A673 (cell line): ENCODE data around the gene TMEM132C. TPM values are rescaled to one million over a fixed set of nuclear protein-coding genes. Genes with fewer than 3 reads are reported as not detected.

Experiments
- BruUV-seq: library from RNA; stranded (reverse); fragments of 400-500 nt; replicated peaks from 2 replicates; lab custom pipeline; 2021; lab: Mats Ljungman, UMichigan
- CTCF ChIA-PET: fragments of 300-600 bp; sonication (Branson Sonifier 250); formaldehyde crosslinking; loops from one replicate; lab custom pipeline; 2022; ENCODE audit warnings: antibody characterized with exemption; lab: Charles Lee
- POLR2A ChIA-PET: fragments of 300-600 bp; sonication (Branson Sonifier 250); formaldehyde crosslinking; loops from one replicate; lab custom pipeline; 2022; ENCODE audit warnings: antibody characterized with exemption; ENCODE audit not compliant: low non-redundant PET; lab: Charles Lee
- DNase-seq: peaks from one replicate; pipeline ENCODE4 v3.0.0-alpha.2; 2015; ENCODE audit warnings: low spot score
- H3K27ac ChIP-seq: fragments of 200-600 bp; sonication (generic); 2 replicates; pipeline ENCODE4 v1.5.1; 2016; ENCODE audit warnings: mixed run types, low read depth, mild to moderate bottlenecking, mixed read lengths, antibody characterized with exemption, low read length; ENCODE audit not compliant: poor library complexity, severe bottlenecking
- H3K27me3 ChIP-seq: fragments of 200-600 bp; sonication (generic); replicated peaks from 2 replicates; pipeline ENCODE4 v1.6.1; 2017; ENCODE audit warnings: mixed run types, low read depth, mild to moderate bottlenecking, mixed read lengths, antibody characterized with exemption, low read length; ENCODE audit not compliant: insufficient read depth, poor library complexity
- H3K36me3 ChIP-seq: fragments of 200-600 bp; sonication (generic); 2 replicates; pipeline ENCODE4 v1.6.1; 2016; ENCODE audit warnings: mixed run types, mild to moderate bottlenecking, mixed read lengths, antibody characterized with exemption, low read length; ENCODE audit not compliant: insufficient read depth, poor library complexity, severe bottlenecking
- H3K4me1 ChIP-seq: fragments of 200-600 bp; sonication (generic); 2 replicates; pipeline ENCODE4 v1.6.1; 2017; ENCODE audit warnings: mixed run types, mild to moderate bottlenecking, mixed read lengths, antibody characterized with exemption, low read length; ENCODE audit not compliant: insufficient read depth, poor library complexity, severe bottlenecking
- H3K4me3 ChIP-seq: fragments of 200-600 bp; sonication (generic); 2 replicates; pipeline ENCODE4 v1.5.1; 2016; ENCODE audit warnings: low read depth, mixed run types, mild to moderate bottlenecking, mixed read lengths, low read length; ENCODE audit not compliant: poor library complexity, severe bottlenecking
- H3K9me3 ChIP-seq: fragments of 200-600 bp; sonication (generic); 2 replicates; pipeline ENCODE4 v1.6.1; 2016; ENCODE audit warnings: mixed run types, low read depth, mild to moderate bottlenecking, mixed read lengths, antibody characterized with exemption, low read length; ENCODE audit not compliant: poor library complexity, severe bottlenecking
- CTCF ChIP-seq: fragments of 300-800, 200-600 bp; sonication (generic); conservative IDR thresholded peaks from 2 replicates; pipeline ENCODE4 v1.5.1; 2017; ENCODE audit warnings: low read depth, mild to moderate bottlenecking, antibody characterized with exemption, low read length, moderate library complexity, mixed read lengths
- EZH2 ChIP-seq: fragments of 200-600 bp; sonication (generic); IDR thresholded peaks from 2 replicates; pipeline ENCODE4 v1.6.1; 2017; ENCODE audit warnings: borderline replicate concordance, low read depth, mild to moderate bottlenecking, mixed read lengths, antibody characterized with exemption, low read length; ENCODE audit not compliant: poor library complexity, severe bottlenecking
- intact Hi-C: fragments of 100-400 bp; cut with micrococcal nuclease; formaldehyde crosslinking; loops from one replicate; pipeline ENCODE4 v1.10.0; 2022; ENCODE audit not compliant: unreplicated experiment
- total RNA-seq: library from RNA; stranded (reverse); gene quantifications from 2 replicates; pipeline ENCODE4 v1.2.3, GENCODE V29; 2021

The TMEM132C gene
- total RNA-seq, 1 experiment from 2014 or later, result not detected

- Histone ChIP-seq H3K4me3 (no peak overlapping the region), H3K4me1 (no peaks in the 10 kb centered on the region), H3K9me3 (no peaks in the 10 kb centered on the region), H3K36me3 (no peaks in the 10 kb centered on the region), H3K27ac (no peak overlapping the region), H3K27me3 (no peaks in the 10 kb centered on the region)
- no TSS peak for BruUV-seq
- CTCF ChIA-PET, result interaction anchor here (0.6 to 1.7 kb wide), 5 partner anchors 76 to 1768 kb away, joined by 3 to 13 read pairs (median 4); no protein-coding TSS in a partner anchor
- intact Hi-C loops, result loop anchor here (2.0 kb wide), 2 partner anchors 1652 to 1754 kb away; no protein-coding TSS in a partner anchor
- POLR2A ChIA-PET, result no interaction called here
- TF ChIP-seq EZH2, result no peak
- TF ChIP-seq CTCF, result no peak
- DNase-seq, result no peak
Measured at GRCh38 chr12:128258866-128259555, 8.0 kb upstream of the TMEM132C start.

- Histone ChIP-seq H3K4me1 (no peaks in the 10 kb centered on the region), H3K36me3 (no peaks in the 10 kb centered on the region), H3K4me3 (no peak overlapping the region), H3K27me3 (peaks cover 6% of the 10 kb centered on the region), H3K9me3 (no peaks in the 10 kb centered on the region), H3K27ac (no peak overlapping the region)
- CTCF ChIA-PET, result interaction anchor here (0.6 to 1.7 kb wide), 6 partner anchors 75 to 1767 kb away, joined by 3 to 13 read pairs (median 4); no protein-coding TSS in a partner anchor
- POLR2A ChIA-PET, result no interaction called here
- TF ChIP-seq EZH2 (no peak), CTCF (peak; percentile 82)
- no TSS peak for BruUV-seq
- peak; percentile 65 for DNase-seq
- intact Hi-C loops, result loop anchor here (2.0 kb wide), 2 partner anchors 1651 to 1753 kb away; no protein-coding TSS in a partner anchor
Measured at GRCh38 chr12:128259556-128260070, 7.4 kb upstream of the TMEM132C start.

- ChIA-PET POLR2A (no interaction called here), CTCF (no interaction called here)
- Histone ChIP-seq H3K27ac (no peak overlapping the region), H3K4me3 (no peak overlapping the region), H3K4me1 (no peaks in the 10 kb centered on the region), H3K9me3 (no peaks in the 10 kb centered on the region), H3K36me3 (no peaks in the 10 kb centered on the region), H3K27me3 (peaks cover 25% of the 10 kb centered on the region)
- intact Hi-C loops, result no loop called here
- TF ChIP-seq EZH2 (no peak), CTCF (no peak)
- BruUV-seq, result no TSS peak
- no peak for DNase-seq
Measured at GRCh38 chr12:128261757-128262156, 5.2 kb upstream of the TMEM132C start.
